Measurements from ENCODE around the gene CCDC12. TPM values are rescaled to one million over a fixed set of nuclear protein-coding genes. Genes with fewer than 3 reads are reported as not detected.
A peak's percentile ranks its signal among the peaks of the same experiment; 100 is the strongest.

The CCDC12 gene
- total and polyA plus RNA-seq, 5 experiments from 2014 or later: 58.8 to 106 (median 81.9) TPM

DNA sequence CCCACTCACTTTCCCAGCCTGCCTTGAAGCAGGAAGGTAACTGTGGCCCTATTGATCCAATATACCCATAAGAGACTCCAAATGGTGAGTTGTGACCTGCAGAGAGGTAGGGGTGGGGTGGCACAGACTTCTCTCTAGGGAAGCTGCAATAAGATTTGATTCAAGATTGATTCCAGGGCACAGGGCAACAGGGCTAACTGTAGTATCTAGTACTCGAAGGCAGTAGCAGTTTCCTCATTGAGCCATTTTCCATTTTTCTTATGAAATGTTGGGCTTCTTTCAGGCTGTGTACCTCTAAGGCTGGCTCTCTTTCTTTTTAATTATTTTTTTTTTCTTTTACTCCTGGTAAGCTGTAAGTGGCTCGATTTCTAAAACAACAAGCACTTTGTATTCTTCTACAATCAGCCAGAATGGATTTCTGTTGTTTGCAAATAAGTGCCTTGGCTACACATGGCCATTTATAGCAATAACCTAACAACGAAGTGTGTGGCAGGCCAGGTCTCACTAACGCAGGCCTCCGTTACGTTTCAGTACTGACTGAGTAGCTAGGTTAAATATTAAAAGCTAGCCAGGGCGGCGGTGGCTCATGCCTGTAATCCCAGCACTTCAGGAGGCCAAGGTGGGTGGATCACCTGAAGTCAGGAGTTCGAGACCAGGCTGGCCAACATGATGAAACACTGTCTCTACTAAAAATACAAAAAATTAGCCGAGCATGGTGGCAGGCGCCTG is 19.3 kb downstream of the CCDC12 start:
- no peaks in the 10 kb centered on the region for H3K27me3 Mint-ChIP-seq
- H3K4me1 Mint-ChIP-seq: peaks cover 62 to 99% (median 95%) of the 10 kb centered on the region in 4 donors
- DNase-seq (no peak), ATAC-seq (no peak)
- H3K27ac Mint-ChIP-seq: peak overlapping the region in 6 of 10 donors; percentile 43 to 90 (median 64)
- H3K36me3 Mint-ChIP-seq: peaks cover 0 to 13% (median 0%) of the 10 kb centered on the region in 3 donors
- POLR2A ChIA-PET: interaction anchor here (0.5 to 0.8 kb wide), 3 partner anchors 60 to 413 kb away, joined by 3 to 5 read pairs (median 4); no protein-coding TSS in a partner anchor
- H3K9me3 Mint-ChIP-seq: no peaks in the 10 kb centered on the region
- H3K4me3 Mint-ChIP-seq: peak overlapping the region in 2 of 10 donors; percentile 23 to 58

DNA sequence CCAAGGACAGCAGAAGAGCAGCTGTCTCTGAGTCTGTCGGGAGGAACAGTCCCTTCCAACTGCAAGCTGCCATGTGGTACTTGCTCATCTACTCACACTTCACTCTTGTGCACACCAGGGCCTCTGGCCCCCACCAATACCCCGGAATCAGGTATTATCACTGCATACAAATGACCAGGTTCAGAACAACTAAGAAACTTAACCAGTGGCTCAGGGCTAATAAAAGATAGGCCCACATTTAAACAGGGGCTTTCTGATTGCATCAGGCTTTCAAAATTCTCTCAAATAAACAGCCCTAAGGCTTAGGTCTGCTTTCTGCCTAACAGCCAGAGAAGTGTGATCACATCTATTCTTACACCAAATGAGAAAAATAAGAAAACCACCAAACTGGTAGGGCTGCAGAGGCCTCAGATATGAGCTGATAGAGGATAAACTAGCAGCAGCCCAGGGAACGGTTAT is 20.7 kb downstream of the CCDC12 start:
- Mint-ChIP-seq H3K4me3 (peak overlapping the region in 7 of 10 donors; percentile 26 to 60 (median 53)), H3K27me3 (no peaks in the 10 kb centered on the region), H3K9me3 (no peaks in the 10 kb centered on the region), H3K36me3 (peaks cover 0 to 16% (median 0%) of the 10 kb centered on the region in 3 donors), H3K27ac (peak overlapping the region; percentile 60 to 90 (median 86)), H3K4me1 (peaks cover 63 to 96% (median 93%) of the 10 kb centered on the region in 4 donors)
- no peak for DNase-seq
- POLR2A ChIA-PET: no interaction called here
- ATAC-seq: no peak

DNA sequence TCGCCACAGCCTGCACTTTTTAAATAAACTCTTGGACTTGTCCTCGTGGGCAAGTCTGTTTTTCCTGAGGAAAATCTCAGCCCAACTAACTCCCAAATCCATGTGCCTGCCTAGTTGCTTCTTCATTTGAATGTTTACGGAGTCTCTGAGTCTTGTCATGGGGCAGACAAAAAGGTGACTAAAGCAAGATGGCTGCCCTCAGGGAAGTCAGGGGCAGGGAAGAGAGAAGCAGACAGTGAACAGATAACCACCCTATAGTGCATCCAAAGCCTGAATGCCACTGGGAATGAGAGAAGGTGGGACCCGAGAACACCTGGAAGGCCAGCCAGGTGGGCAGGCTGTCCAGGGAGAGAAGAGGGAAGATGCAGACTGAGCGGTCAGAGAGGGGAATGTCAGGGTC is 21.4 kb downstream of the CCDC12 start:
- no peak for DNase-seq
- Mint-ChIP-seq H3K27me3 (no peaks in the 10 kb centered on the region), H3K9me3 (no peaks in the 10 kb centered on the region), H3K27ac (peak overlapping the region in 9 of 10 donors; percentile 24 to 90 (median 81)), H3K4me1 (peaks cover 57 to 96% (median 92%) of the 10 kb centered on the region in 4 donors), H3K36me3 (peaks cover 0 to 16% (median 0%) of the 10 kb centered on the region in 3 donors), H3K4me3 (peak overlapping the region in 8 of 10 donors; percentile 5 to 72 (median 56))
- ATAC-seq: no peak
- POLR2A ChIA-PET: no interaction called here

DNA sequence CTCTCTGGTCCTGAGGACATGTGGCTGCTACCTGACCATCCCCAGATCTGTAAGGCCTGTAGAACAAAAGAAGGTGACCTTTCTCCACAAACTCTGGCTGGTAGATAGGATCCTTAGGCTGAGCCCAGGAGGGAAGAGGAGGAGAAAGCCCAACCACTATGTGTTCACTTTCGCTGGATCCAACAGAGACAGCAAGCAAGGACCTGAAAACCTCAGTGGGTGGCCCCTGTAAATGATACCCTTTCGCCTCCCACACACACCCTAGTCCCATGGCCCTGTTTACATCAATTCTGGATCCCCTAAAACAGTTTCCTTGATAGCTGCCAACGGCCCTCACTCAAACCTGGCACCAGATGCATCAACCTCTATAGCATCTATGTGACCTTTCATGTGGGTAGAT is 22.4 kb downstream of the CCDC12 start:
- Mint-ChIP-seq H3K9me3 (no peaks in the 10 kb centered on the region), H3K4me1 (peaks cover 49 to 96% (median 92%) of the 10 kb centered on the region in 4 donors), H3K27me3 (no peaks in the 10 kb centered on the region), H3K27ac (peak overlapping the region; percentile 35 to 92 (median 76)), H3K4me3 (peak overlapping the region; percentile 52 to 84 (median 74)), H3K36me3 (peaks cover 0 to 13% (median 0%) of the 10 kb centered on the region in 3 donors)
- POLR2A ChIA-PET: interaction anchor here (0.6 to 1.6 kb wide), 3 partner anchors 12 to 79 kb away, joined by 3 to 6 read pairs (median 4); partner anchors contain the start of gene CCDC12
- ATAC-seq (no peak), DNase-seq (no peak)

DNA sequence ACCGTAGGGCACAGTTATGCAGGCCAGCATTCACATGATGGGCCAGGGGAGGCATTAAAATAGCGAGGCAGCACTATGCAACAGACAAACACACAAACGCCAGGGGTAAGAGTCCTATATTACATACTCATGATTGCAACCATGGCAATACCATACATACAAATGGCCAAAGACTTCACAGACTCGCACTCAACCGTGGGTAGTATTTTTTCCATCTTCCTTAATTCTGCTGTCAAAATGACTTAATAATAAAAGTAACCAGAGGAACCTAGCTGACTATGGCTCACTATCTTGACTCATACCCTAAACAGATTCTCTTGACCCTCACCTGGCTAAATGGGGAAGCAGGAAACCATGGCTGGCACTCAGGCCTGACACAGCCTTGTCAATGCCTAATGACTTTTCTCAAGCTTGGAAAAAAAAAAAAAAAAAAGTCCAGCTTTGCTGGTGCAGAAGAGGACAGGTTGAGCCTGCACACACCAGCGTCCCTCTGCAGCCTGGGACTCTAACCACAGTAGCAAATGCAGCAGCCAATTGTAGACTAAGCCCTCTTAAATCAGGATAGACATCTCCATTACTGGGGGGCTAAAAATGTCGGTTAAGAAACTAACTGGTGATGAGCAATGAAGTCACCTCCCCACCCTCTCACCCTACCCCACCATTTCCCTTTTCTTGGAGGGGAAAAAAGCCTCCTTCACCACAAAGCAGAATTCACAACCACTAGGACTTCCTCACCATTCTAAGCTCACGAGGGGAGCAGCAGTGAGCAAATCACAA is 23.1 kb downstream of the CCDC12 start:
- peak in 3 of 10 donors; percentile 17 to 32 (median 20) for DNase-seq
- Mint-ChIP-seq H3K36me3 (peaks cover 0 to 5% (median 0%) of the 10 kb centered on the region in 3 donors), H3K9me3 (no peaks in the 10 kb centered on the region), H3K27ac (peak overlapping the region in 9 of 10 donors; percentile 44 to 92 (median 79)), H3K4me3 (peak overlapping the region; percentile 52 to 84 (median 74)), H3K4me1 (peaks cover 49 to 96% (median 92%) of the 10 kb centered on the region in 4 donors), H3K27me3 (no peaks in the 10 kb centered on the region)
- POLR2A ChIA-PET: interaction anchor here (0.7 to 1.6 kb wide), 2 partner anchors 13 to 23 kb away, joined by 3 to 4 read pairs; partner anchors contain the start of gene CCDC12
- ATAC-seq: peak; percentile 64 to 66

DNA sequence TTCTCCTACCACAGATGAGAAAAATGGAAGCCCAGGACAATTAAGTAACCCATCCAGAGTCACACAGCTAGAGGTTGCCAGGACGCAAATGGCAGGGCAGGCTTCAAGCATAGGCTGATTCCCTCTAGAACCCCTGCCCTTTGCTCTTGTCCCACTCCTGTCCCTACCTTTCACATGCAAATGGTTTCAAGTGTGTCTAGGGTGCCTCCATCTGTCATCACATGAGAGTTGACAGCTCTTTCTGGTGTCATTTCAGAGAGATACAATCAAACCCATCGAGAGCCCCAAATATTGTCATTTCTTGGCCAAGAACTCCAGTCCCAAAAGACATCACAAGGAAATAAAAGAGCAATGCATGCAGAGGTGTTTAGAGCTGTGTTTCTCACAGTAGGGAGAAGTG is 23.7 kb downstream of the CCDC12 start:
- no peak for DNase-seq
- peaks cover 53 to 96% (median 92%) of the 10 kb centered on the region in 4 donors for H3K4me1 Mint-ChIP-seq
- H3K27ac Mint-ChIP-seq: peak overlapping the region in 5 of 10 donors; percentile 9 to 90 (median 74)
- POLR2A ChIA-PET: interaction anchor here (1.6 kb wide), 1 partner anchor 23 kb away, joined by 4 read pairs; the partner anchor contains the start of gene CCDC12
- H3K27me3 Mint-ChIP-seq: no peaks in the 10 kb centered on the region
- H3K36me3 Mint-ChIP-seq: peaks cover 0 to 5% (median 0%) of the 10 kb centered on the region in 3 donors
- no peaks in the 10 kb centered on the region for H3K9me3 Mint-ChIP-seq
- H3K4me3 Mint-ChIP-seq: peak overlapping the region in 9 of 10 donors; percentile 3 to 81 (median 66)
- no peak for ATAC-seq

DNA sequence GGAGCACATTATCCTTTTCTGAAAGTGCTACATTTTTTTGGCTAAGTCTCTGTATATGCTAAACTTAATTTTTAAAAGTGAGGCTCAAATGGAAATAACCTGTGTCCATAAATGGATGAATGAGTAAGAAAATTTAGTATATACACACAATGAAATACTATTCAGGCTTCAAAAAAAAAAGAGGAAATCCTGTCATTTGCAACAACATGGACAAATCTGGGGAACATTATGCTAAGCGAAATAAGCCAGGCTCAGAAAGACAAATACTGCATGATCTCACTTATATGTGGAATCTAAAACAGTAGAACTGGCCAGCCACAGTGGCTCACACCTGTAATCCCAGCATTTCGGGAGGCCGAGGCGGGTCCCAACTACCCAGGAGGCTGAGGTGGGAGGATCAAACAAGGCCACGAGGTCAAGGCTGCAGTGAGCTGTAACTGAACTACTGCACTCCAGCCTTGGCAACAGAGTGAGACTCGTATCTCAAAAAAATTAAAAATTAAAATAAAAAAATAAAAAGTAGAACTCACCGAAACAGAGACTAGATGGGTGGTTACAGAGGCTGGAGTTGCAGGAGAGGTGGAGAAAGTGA is 25.8 kb downstream of the CCDC12 start:
- Mint-ChIP-seq H3K4me3 (peak overlapping the region in 6 of 10 donors; percentile 1 to 58 (median 28)), H3K4me1 (peaks cover 65 to 97% (median 95%) of the 10 kb centered on the region in 4 donors), H3K9me3 (no peaks in the 10 kb centered on the region), H3K36me3 (peaks cover 0 to 15% (median 3%) of the 10 kb centered on the region in 3 donors), H3K27me3 (no peaks in the 10 kb centered on the region), H3K27ac (peak overlapping the region in 4 of 10 donors; percentile 7 to 86 (median 70))
- POLR2A ChIA-PET: interaction anchor here (0.9 kb wide), 1 partner anchor 26 kb away, joined by 3 read pairs; the partner anchor contains the start of gene CCDC12
- ATAC-seq (no peak), DNase-seq (no peak)

DNA sequence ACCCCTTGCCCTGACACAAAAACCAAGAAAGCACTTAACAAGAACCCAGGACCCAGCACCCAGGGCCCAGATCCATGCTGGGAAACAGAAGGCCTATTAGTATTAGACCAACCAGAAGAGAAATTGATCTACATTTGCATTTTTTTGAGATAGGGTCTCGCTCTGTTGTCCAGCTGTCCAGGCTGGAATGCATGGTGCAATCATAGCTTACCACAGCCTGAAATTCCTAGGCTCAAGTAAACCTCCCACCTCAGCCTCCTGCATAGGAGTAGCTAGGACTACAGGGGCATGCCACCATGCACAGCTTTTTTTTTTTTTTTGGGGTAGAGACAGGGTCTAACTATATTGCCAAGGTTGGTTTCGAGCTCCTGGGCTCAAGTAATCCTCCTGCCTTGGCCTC is 26.4 kb downstream of the CCDC12 start:
- Mint-ChIP-seq H3K4me3 (peak overlapping the region in 8 of 10 donors; percentile 9 to 67 (median 40)), H3K9me3 (no peaks in the 10 kb centered on the region), H3K36me3 (peaks cover 0 to 21% (median 3%) of the 10 kb centered on the region in 3 donors), H3K27me3 (no peaks in the 10 kb centered on the region), H3K27ac (peak overlapping the region in 7 of 10 donors; percentile 1 to 89 (median 64)), H3K4me1 (peaks cover 62 to 97% (median 95%) of the 10 kb centered on the region in 4 donors)
- POLR2A ChIA-PET: no interaction called here
- ATAC-seq (no peak), DNase-seq (no peak)

DNA sequence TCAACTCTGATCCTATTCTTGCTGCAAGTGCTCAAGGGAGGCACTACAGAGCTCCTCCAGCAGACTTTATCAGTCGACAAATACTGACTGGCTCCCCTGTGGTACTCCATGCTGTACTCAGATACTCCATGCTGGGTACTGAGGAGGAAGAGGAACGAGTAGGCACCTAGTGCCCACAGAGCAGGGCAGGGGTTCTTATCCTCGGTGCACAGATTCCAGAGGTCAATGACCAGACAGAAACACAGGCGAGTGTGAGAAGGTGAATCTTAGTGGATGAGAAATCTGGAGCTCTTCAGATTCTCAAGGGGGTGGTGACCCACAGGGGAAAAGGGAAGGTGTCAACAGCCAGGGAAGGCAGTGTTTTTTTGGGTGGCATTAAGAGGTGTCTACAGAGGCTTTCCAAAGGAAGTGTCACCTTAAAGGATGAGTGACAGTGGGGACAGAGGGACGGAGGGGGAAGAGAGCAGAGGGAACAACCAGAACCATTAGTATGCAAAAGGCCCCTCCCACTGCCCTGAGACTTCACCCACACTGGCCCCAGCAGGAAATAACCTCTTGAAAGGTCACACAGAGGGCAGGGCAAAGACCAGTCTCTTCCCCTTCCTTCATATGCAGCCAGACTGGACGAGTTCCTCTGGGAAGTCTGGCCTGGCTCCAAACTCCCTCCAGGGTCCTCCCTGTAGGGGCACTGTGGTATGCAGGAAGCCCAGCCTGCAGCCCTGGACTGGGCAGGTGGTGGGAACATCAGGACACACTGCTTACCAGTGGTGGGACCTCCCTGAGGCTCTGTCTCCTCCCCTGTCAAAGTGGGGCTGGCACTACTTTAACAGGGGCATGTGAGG is 27.5 kb downstream of the CCDC12 start:
- POLR2A ChIA-PET: no interaction called here
- H3K9me3 Mint-ChIP-seq: no peaks in the 10 kb centered on the region
- no peaks in the 10 kb centered on the region for H3K27me3 Mint-ChIP-seq
- DNase-seq (no peak), ATAC-seq (no peak)
- H3K36me3 Mint-ChIP-seq: peaks cover 0 to 25% (median 3%) of the 10 kb centered on the region in 3 donors
- peak overlapping the region; percentile 14 to 97 (median 88) for H3K27ac Mint-ChIP-seq
- H3K4me3 Mint-ChIP-seq: peak overlapping the region; percentile 45 to 83 (median 71)
- peaks cover 64 to 97% (median 95%) of the 10 kb centered on the region in 4 donors for H3K4me1 Mint-ChIP-seq

DNA sequence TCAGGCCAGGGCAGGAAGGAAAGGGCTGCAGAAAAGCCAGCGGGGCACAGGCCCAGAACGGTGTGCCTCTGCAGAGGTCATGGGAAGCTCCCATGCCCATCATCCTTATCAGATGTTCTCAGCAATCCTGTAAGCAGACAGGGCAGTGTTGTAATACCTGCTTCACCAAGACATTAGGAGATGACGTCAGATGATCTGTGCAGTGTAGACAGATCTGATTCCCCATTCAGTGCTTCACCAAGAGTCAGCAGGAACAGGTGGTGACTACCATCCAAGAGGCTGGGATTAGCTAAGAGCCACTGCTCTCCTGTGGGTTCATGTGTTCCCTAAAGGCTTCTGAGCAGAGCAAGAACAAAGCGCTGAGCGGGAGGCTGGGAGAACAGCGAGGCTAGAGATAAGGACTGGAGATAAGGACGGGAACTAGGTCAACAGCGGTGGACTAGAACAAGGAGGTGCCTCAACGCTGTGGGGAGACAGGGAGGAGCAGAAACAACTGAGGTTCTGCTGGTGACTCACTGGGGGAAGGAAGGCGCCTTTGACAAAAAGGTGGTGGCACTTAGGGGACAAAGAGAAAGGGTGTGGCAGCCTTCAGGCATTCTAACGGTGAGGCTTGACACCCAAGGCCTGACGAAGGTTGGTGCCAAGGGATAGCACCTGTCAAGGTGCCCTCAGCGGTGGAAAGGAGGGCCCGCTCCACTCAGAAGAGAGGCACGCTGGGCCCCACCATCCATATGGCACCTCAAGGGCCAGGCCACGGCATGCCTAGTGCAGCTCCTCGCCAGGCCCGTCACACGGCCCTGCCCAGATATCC is 28.4 kb downstream of the CCDC12 start:
- DNase-seq (peak in 7 of 10 donors; percentile 15 to 71 (median 46)), ATAC-seq (peak; percentile 73 to 76)
- Mint-ChIP-seq H3K9me3 (no peaks in the 10 kb centered on the region), H3K27me3 (no peaks in the 10 kb centered on the region), H3K4me3 (peak overlapping the region; percentile 45 to 83 (median 72)), H3K27ac (peak overlapping the region; percentile 74 to 97 (median 88)), H3K36me3 (peaks cover 0 to 25% (median 3%) of the 10 kb centered on the region in 3 donors), H3K4me1 (peaks cover 57 to 95% (median 94%) of the 10 kb centered on the region in 4 donors)
- POLR2A ChIA-PET: interaction anchor here (0.6 to 1.0 kb wide), 3 partner anchors 13 to 34 kb away, joined by 3 to 6 read pairs (median 3); no protein-coding TSS in a partner anchor
